Mononuclear cell (primary cell): ENCODE data around the gene TEAD2. TPM values are rescaled to one million over a fixed set of nuclear protein-coding genes. Genes with fewer than 3 reads are reported as not detected.

ENCODE experiments used
- H3K27me3 ChIP-seq: 2 replicates; pipeline ENCODE4 v1.6.0; 2011; ENCODE audit warnings: low read length, control low read depth; ENCODE audit not compliant: insufficient read depth
- H3K4me1 ChIP-seq: 2 replicates; pipeline ENCODE4 v1.5.1; 2011; ENCODE audit warnings: mild to moderate bottlenecking, low read length, control low read depth; ENCODE audit not compliant: insufficient read depth
- H3K4me3 ChIP-seq: 2 replicates; pipeline ENCODE4 v1.5.1; 2011; ENCODE audit warnings: mild to moderate bottlenecking, low read length, moderate library complexity
- H3K9me3 ChIP-seq: 2 replicates; pipeline ENCODE4 v1.5.1; 2011; ENCODE audit warnings: low read depth, mild to moderate bottlenecking, control low read depth, low read length
- total RNA-seq: library from RNA; depleted of rRNA; stranded (reverse); fragments of >200 nt; gene quantifications from one replicate; pipeline ENCODE4 v1.2.3, GENCODE V29; 2012

TEAD2 gene
- total RNA-seq, 1 donor: 0.10 TPM

- Histone ChIP-seq H3K9me3 (peaks cover 6% of the 10 kb centered on the region), H3K27me3 (peaks cover 28% of the 10 kb centered on the region), H3K4me1 (peaks cover 30% of the 10 kb centered on the region), H3K4me3 (no peak overlapping the region)
Measured at GRCh38 chr19:49364083-49364737, 2.0 kb upstream of the TEAD2 start.

GRCh38 chr19:49363268-49364082 lies 1.3 kb upstream of the TEAD2 start, which contains the start of gene DKKL1:
Gene DKKL1 (plus strand): TSS chr19:49363877. CDS start chr19:49363999, 122 bp downstream.
- H3K4me3 ChIP-seq: no peak within 1 kb of the TSS
- H3K9me3 ChIP-seq: no peaks in the 10 kb centered on the region
- H3K27me3 ChIP-seq: peaks cover 28% of the 10 kb centered on the region
- H3K4me1 ChIP-seq: peaks cover 30% of the 10 kb centered on the region

GRCh38 chr19:49362929-49363267 lies 682 bp upstream of the TEAD2 start:
- H3K27me3 ChIP-seq: peaks cover 28% of the 10 kb centered on the region
- peaks cover 30% of the 10 kb centered on the region for H3K4me1 ChIP-seq
- H3K4me3 ChIP-seq: no peak overlapping the region
- no peaks in the 10 kb centered on the region for H3K9me3 ChIP-seq

DNA sequence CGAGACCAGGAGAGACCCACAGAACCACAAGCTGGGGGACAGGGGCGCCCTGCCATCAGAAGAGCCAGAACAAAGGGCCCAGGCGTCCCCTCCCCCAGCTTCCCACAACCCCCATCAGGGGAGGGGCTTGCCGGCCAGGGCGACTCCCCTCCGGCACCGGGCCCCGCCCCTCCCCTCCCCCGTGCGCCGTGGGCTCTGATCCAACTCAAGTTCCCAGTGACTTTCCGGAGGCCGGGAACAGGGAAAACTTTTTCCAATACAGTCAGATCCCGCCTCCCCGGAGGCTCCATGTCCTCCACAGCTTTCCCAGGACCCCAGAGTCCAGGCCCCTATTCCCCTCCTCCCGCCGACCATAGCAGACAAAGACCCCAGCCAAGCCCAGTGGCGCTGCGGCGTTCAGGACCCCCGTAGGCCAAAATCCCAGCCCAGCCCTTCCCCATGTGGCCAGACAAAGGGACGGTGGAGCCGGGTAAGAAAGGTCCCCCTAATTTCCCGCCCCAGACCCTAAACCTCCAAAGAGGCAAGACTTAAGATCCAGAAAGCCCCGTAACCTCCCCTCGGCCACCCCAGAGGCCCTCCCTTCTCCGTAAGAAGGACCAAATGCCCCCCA lies 673 bp downstream of the TEAD2 start:
- Histone ChIP-seq H3K4me1 (peaks cover 31% of the 10 kb centered on the region), H3K27me3 (peaks cover 28% of the 10 kb centered on the region), H3K9me3 (no peaks in the 10 kb centered on the region), H3K4me3 (no peak overlapping the region)

DNA sequence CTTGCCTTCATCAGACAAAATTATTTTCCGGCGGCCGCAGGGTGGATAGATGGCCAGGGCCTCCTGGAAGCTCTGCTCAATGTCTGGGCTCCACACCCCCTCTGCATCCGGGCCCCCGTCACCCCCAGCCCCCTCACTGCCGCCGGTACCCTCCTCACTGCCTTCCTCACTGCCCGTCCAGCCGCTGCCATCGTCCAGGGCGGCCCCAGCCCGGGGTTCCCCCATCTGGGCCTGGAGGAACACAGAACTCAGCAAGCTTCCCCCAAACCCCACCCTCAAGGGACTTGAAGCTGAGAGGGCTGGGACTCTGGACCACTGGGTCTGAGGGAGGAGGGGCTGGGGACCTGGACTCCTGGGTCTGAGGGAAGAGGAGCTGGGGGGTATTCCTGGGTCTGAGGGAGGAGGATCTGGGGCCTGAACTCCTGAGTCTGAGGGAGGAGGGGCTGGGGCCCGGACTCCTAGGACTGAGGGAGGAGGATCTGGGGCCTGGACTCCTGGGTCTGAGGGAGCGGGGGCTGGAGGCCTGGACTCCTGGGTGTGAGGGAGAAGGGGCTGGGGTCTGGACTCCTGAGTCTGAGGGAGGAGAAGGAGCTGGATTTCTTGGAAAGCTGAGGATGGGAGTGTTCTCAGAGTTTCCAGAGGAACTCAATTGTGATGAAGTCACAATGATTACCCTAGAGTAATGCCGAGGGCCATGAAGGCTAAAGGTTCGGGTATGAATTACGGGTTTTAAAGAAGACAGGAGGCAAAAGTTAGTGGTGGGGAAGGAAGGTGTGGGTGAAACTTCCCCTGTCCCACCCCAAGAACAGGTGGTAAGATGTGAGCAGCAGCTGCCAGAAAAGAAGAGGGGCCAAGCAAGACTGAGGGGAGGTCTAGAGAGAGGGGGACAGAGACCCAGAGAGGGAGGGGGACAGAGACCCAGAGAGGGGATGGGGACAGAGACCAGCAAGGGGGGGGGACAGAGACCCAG lies 2.1 kb downstream of the TEAD2 start:
- H3K9me3 ChIP-seq: no peaks in the 10 kb centered on the region
- peaks cover 45% of the 10 kb centered on the region for H3K4me1 ChIP-seq
- peaks cover 28% of the 10 kb centered on the region for H3K27me3 ChIP-seq
- no peak overlapping the region for H3K4me3 ChIP-seq

GRCh38 chr19:49357186-49357585 lies 5.0 kb downstream of the TEAD2 start:
- Histone ChIP-seq H3K9me3 (no peaks in the 10 kb centered on the region), H3K27me3 (peaks cover 7% of the 10 kb centered on the region), H3K4me3 (no peak overlapping the region), H3K4me1 (peaks cover 23% of the 10 kb centered on the region)

- Histone ChIP-seq H3K9me3 (no peaks in the 10 kb centered on the region), H3K4me3 (no peak overlapping the region), H3K27me3 (no peaks in the 10 kb centered on the region), H3K4me1 (peaks cover 15% of the 10 kb centered on the region)
Measured at GRCh38 chr19:49356382-49356781, 5.8 kb downstream of the TEAD2 start.

GRCh38 chr19:49355909-49356353 lies 6.3 kb downstream of the TEAD2 start:
- no peaks in the 10 kb centered on the region for H3K9me3 ChIP-seq
- H3K27me3 ChIP-seq: no peaks in the 10 kb centered on the region
- H3K4me3 ChIP-seq: no peak overlapping the region
- peaks cover 15% of the 10 kb centered on the region for H3K4me1 ChIP-seq

DNA sequence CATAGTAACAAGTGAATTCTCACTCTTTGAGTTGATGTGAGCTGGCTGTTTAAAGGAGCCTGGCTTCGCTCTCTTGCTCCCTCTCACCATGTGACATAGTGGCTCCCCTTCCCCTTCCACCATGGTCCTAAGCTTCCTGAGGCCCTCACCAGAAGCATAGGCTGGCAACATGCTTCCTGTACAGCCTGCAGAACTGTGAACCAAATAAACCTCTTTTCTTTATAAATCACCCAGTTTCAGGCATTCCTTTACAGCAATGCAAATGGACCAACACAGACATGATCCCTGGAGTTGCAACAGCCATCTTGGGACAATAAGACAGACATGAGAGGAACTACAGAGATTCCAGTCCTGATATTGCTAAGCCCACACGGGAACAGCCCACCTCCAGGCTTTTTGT lies 12.6 kb downstream of the TEAD2 start:
- no peaks in the 10 kb centered on the region for H3K4me1 ChIP-seq
- no peaks in the 10 kb centered on the region for H3K27me3 ChIP-seq
- no peak overlapping the region for H3K4me3 ChIP-seq
- no peaks in the 10 kb centered on the region for H3K9me3 ChIP-seq

GRCh38 chr19:49348305-49349189 lies 13.7 kb downstream of the TEAD2 start:
- Histone ChIP-seq H3K9me3 (no peaks in the 10 kb centered on the region), H3K4me1 (no peaks in the 10 kb centered on the region), H3K4me3 (no peak overlapping the region), H3K27me3 (no peaks in the 10 kb centered on the region)

DNA sequence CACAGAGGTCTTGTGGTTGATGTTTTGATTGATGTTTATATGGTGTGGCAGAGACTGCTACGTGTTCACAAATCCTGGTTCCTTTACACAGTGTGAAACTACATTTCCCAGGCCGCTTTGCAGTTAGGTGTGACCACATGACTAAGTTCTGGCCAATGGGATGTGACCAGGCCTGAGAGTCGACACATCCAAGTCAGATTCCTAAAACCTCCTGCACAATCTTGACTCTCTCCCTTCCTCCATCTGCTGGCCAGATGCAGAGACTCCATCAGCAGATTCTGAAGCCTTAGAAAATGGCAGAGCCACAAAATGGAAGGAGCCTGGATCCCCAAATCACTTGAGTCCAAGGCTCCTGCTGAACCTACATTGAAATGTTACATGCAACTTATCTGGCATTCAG lies 14.4 kb downstream of the TEAD2 start:
- H3K4me1 ChIP-seq: no peaks in the 10 kb centered on the region
- H3K9me3 ChIP-seq: no peaks in the 10 kb centered on the region
- no peaks in the 10 kb centered on the region for H3K27me3 ChIP-seq
- H3K4me3 ChIP-seq: no peak overlapping the region

DNA sequence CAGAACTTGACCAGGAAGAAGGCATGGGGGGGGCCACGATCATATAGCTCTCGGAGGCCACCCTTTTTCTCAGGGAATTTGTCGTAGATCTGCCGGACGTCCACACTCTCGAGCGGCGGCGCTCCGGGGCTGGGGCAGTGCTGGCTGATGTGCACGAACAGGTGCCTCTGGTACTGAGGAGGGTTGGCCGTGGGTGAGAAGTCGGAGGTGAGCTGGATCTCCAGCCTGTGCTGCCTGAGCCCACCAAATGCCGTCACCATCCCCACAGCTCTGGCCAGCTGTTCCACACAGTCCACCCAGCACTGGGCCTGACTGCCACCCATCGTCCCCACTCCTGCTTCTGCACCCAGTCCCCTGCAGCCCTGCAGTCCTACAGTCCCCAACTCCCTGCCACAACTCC lies 15.0 kb downstream of the TEAD2 start:
- Histone ChIP-seq H3K4me3 (no peak overlapping the region), H3K4me1 (no peaks in the 10 kb centered on the region), H3K27me3 (no peaks in the 10 kb centered on the region), H3K9me3 (no peaks in the 10 kb centered on the region)

- Histone ChIP-seq H3K27me3 (no peaks in the 10 kb centered on the region), H3K4me3 (no peak overlapping the region), H3K9me3 (no peaks in the 10 kb centered on the region), H3K4me1 (peaks cover 9% of the 10 kb centered on the region)
Measured at GRCh38 chr19:49344505-49345423, 17.5 kb downstream of the TEAD2 start.
